ENCODE data around the gene SIX1.

DNA sequence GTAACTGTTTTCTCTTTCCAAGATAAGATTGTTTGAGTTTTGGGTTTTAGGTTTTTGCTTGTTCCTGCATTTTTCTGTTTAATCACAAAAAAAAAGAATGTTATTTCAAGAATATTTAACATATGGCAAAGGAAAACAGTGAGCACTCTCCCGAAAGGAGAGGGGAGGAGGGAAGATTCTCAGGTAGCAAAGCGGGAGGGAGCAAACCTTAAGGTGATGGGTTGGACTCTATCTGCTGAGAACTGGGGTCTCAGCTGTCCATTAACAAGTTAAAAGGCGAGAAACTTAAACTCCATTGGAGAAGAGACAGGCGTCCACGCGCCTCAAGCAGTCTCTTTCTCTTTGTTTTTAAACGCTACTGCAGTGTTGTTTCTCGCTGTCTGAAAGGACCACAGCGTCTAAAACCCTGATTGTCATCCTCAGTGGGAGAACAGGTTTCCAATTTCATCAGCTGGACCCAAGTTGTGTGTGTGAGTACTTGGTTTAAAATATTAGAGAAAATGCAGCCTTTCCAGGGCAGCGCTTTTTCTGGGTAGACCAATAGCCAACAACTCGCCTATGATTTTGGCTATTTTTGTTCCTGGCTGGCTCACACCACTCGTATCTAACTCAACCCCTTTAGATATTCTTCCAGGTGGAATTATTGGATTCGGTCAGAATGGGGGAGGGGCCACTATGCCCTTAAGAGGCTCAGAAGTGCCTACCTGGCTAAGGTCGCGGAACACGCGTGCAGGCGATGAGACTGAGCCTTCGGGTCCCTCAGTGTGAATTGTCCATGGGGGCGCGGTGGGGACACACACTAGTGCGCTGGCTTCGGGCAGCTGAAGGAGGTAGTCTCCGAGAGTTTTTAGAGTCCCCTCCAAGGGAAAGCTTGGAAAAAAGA lies 8.2 kb downstream of the SIX1 start:
- TF ChIP-seq, protein P1, sequence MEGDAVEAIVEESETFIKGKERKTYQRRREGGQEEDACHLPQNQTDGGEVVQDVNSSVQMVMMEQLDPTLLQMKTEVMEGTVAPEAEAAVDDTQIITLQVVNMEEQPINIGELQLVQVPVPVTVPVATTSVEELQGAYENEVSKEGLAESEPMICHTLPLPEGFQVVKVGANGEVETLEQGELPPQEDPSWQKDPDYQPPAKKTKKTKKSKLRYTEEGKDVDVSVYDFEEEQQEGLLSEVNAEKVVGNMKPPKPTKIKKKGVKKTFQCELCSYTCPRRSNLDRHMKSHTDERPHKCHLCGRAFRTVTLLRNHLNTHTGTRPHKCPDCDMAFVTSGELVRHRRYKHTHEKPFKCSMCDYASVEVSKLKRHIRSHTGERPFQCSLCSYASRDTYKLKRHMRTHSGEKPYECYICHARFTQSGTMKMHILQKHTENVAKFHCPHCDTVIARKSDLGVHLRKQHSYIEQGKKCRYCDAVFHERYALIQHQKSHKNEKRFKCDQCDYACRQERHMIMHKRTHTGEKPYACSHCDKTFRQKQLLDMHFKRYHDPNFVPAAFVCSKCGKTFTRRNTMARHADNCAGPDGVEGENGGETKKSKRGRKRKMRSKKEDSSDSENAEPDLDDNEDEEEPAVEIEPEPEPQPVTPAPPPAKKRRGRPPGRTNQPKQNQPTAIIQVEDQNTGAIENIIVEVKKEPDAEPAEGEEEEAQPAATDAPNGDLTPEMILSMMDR (IDR thresholded peaks at IDR 0.05 in 4 of 5, conservative IDR thresholded peaks at IDR 0.05 in 1 of 5), result no peak
- no peak for TF ChIP-seq POLR2A (IDR thresholded peaks at IDR 0.05)

All from gastrocnemius medialis (tissue), 4 donors.